Transverse colon (tissue), 4 donors: Measurements from ENCODE around the gene LIN37. TPM values are rescaled to one million over a fixed set of nuclear protein-coding genes. Genes with fewer than 3 reads are reported as not detected.

Experiments
- DNase-seq: peaks from one replicate; pipeline ENCODE4 v3.0.0-alpha.2; 2019
- H3K27ac ChIP-seq, 4 donors: fragments of 200-600 bp; sonication (generic); 2 replicates each; pipeline ENCODE4 v1.5.1; 2016 to 2018; ENCODE audit warnings: inconsistent platforms in 4 of 4
- H3K27me3 ChIP-seq: fragments of 200-600 bp; sonication (generic); 2 replicates; pipeline ENCODE4 v1.5.1; 2017; ENCODE audit warnings: inconsistent platforms
- H3K36me3 ChIP-seq, 4 donors: fragments of 200-600 bp; sonication (generic); 2 replicates each; pipeline ENCODE4 v1.5.1; 2017 to 2019; ENCODE audit warnings: inconsistent platforms in 4 of 4
- H3K4me1 ChIP-seq, 4 donors: fragments of 200-600 bp; sonication (generic); 2 replicates each; pipeline ENCODE4 v1.5.1; 2017 to 2020; ENCODE audit warnings: inconsistent platforms in 4 of 4
- H3K4me3 ChIP-seq, 4 donors: fragments of 200-600 bp; sonication (generic); 1 replicate in 1 of 4; 2 replicates in 3 of 4; pipeline versions ENCODE4 v1.5.1 to v1.6.1; 2017 to 2019; ENCODE audit warnings: inconsistent platforms in 4 of 4
- H3K9me3 ChIP-seq, 2 donors: fragments of 200-600 bp; sonication (generic); 2 replicates each; pipeline ENCODE4 v1.5.1; 2017 to 2019; ENCODE audit warnings: inconsistent platforms in 2 of 2
- CTCF ChIP-seq, 5 experiments: fragments of 200-600 bp in 3 of 5; fragments of 450-650 bp in 2 of 5; sonication (generic) in 3 of 5; IDR thresholded peaks; 1 replicate in 2 of 5; 2 replicates in 3 of 5; pipeline ENCODE4 v1.5.1; 2016 to 2017; ENCODE audit warnings: antibody characterized with exemption in 5 of 5, inconsistent platforms in 3 of 5, mild to moderate bottlenecking in 2 of 5, moderate library complexity in 1 of 5
- EP300 ChIP-seq: sonication (generic); formaldehyde crosslinking; IDR thresholded peaks from one replicate; pipeline ENCODE4 v1.6.1; 2017; ENCODE audit warnings: antibody characterized with exemption, low read depth
- POLR2A ChIP-seq: fragments of 450-650 bp; IDR thresholded peaks from one replicate; pipeline ENCODE4 v1.6.1; 2016; ENCODE audit warnings: antibody characterized with exemption, mild to moderate bottlenecking, moderate library complexity
- POLR2AphosphoS5 ChIP-seq, 3 donors: sonication (generic); formaldehyde crosslinking; IDR thresholded peaks; one replicate each; pipeline ENCODE4 v1.6.1; 2016; ENCODE audit warnings: antibody characterized with exemption in 3 of 3
- WGBS, 2 donors: methylation state at CpG; one replicate each; pipeline ENCODE4 v1.1.5; 2018; ENCODE audit warnings: low coverage in 1 of 2; 5-methylcytosine and 5-hydroxymethylcytosine counted together
- in situ Hi-C, 4 donors: fragments of 200-750 bp; cut with MboI; loops; one replicate each; pipeline versions ENCODE4 v1.15.0 to v1.15.1; 2017; ENCODE audit warnings: low sequenced_read_pairs in 3 of 4, low pct_ligation_motif_present in 1 of 4, low pct_unique_long_range_greater_than_20kb in 1 of 4
- intact Hi-C: fragments of 100-400 bp; cut with DNase I; formaldehyde crosslinking; loops from one replicate; pipeline ENCODE4 v1.15.1; 2023; ENCODE audit warnings: low total_unique reads
- total RNA-seq, 4 donors: library from RNA; depleted of rRNA; stranded (reverse); fragments of >200 nt; gene quantifications; one replicate each; pipeline ENCODE4 v1.1.0, GENCODE V29; 2016

Gene LIN37
- total RNA-seq, result 10 to 100 TPM; 10.5 to 41.1 (median 15.8) TPM

GRCh38 chr19:35748106-35749020 is at the start of gene LIN37:
Gene LIN37, plus strand, starts transcription at chr19:35748576. Its CDS starts 149 bp downstream, at chr19:35748725.
- H3K36me3 ChIP-seq, result peaks cover 0 to 6% (median 2%) of the 10 kb centered on the region in 4 donors
- no peaks in the 10 kb centered on the region for H3K9me3 ChIP-seq
- H3K27ac ChIP-seq, result peak within 1 kb of the TSS; percentile 80 to 90 (median 83)
- peak; percentile 99 for DNase-seq
- H3K4me3 ChIP-seq, result peak within 1 kb of the TSS; percentile 60 to 96 (median 73)
- H3K4me1 ChIP-seq, result peaks cover 21 to 39% (median 32%) of the 10 kb centered on the region in 4 donors
- no peaks in the 10 kb centered on the region for H3K27me3 ChIP-seq
- peak; percentile 94 to 96 (median 95) for TF ChIP-seq POLR2AphosphoS5 (IDR thresholded peaks at IDR 0.05)
- TF ChIP-seq CTCF (IDR thresholded peaks at IDR 0.05), result peak in 2 of 5 experiments; percentile 35 to 55
- TF ChIP-seq EP300, result no peak
- peak; percentile 87 for TF ChIP-seq POLR2A
- in situ Hi-C loops (no loop called here), intact Hi-C loops (loop anchor here (10.0 kb wide), 1 partner anchor 186 kb away; the partner anchor contains the start of gene LRFN3)
- 0 to 1% methylated on average over 4 to 38 of the region's 45 CpGs for WGBS, 2 donors

- intact Hi-C loops, result no loop called here
- Histone ChIP-seq H3K27me3 (peaks cover 22% of the 10 kb centered on the region), H3K27ac (peak overlapping the region; percentile 44 to 72 (median 54))
Observed at GRCh38 chr19:35702223-35703012, 46.0 kb upstream of the LIN37 start.

GRCh38 chr19:35703343-35703742 is 45.0 kb upstream of the LIN37 start:
- no peak overlapping the region for H3K4me3 ChIP-seq

More at GRCh38 chr19:35702223-35703012, 46.0 kb upstream of the LIN37 start:
- Histone ChIP-seq H3K4me1 (peaks cover 0 to 15% (median 8%) of the 10 kb centered on the region in 4 donors), H3K36me3 (no peaks in the 10 kb centered on the region), H3K4me3 (peak overlapping the region; percentile 44 to 76 (median 55)), H3K9me3 (no peaks in the 10 kb centered on the region)
- in situ Hi-C loops, result no loop called here
- DNase-seq, result peak; percentile 96
- 0% methylated on average over 50 of the region's 50 CpGs; no CpG with 5 or more reads in 1 of the 2 donors for WGBS, 2 donors
- TF ChIP-seq EP300 (no peak), POLR2A (peak; percentile 25), CTCF (IDR thresholded peaks at IDR 0.05) (no peak), POLR2AphosphoS5 (IDR thresholded peaks at IDR 0.05) (peak in 1 of 3 donors; percentile 63)

More at GRCh38 chr19:35703343-35703742, 45.0 kb upstream of the LIN37 start:
- no peak for DNase-seq
- Histone ChIP-seq H3K27me3 (peaks cover 22% of the 10 kb centered on the region), H3K4me1 (peaks cover 0 to 15% (median 8%) of the 10 kb centered on the region in 4 donors), H3K27ac (no peak overlapping the region), H3K36me3 (no peaks in the 10 kb centered on the region), H3K9me3 (no peaks in the 10 kb centered on the region)
- intact Hi-C loops, result no loop called here
- TF ChIP-seq CTCF (IDR thresholded peaks at IDR 0.05), result no peak
- TF ChIP-seq POLR2AphosphoS5 (IDR thresholded peaks at IDR 0.05), result no peak
- WGBS, 2 donors, result 43% methylated on average over 9 of the region's 9 CpGs; no CpG with 5 or more reads in 1 of the 2 donors
- in situ Hi-C loops, result no loop called here
